Smooth muscle cell of the umbilical artery (primary cell): ENCODE data around the gene TFAP2D. TPM values are rescaled to one million over a fixed set of nuclear protein-coding genes. Genes with fewer than 3 reads are reported as not detected.

Source experiments
- total RNA-seq: library from RNA; depleted of rRNA; stranded (reverse); fragments of >200 nt; gene quantifications from 2 replicates; pipeline ENCODE4 v1.2.3, GENCODE V29; 2014

TFAP2D gene
- total RNA-seq = not detected in 2 replicates

GRCh38 chr6:50713226-50713625 lies at the start of gene TFAP2D:
TSS of gene TFAP2D (plus strand) at chr6:50713526. CDS start at chr6:50714056, 530 bp downstream.

DNA sequence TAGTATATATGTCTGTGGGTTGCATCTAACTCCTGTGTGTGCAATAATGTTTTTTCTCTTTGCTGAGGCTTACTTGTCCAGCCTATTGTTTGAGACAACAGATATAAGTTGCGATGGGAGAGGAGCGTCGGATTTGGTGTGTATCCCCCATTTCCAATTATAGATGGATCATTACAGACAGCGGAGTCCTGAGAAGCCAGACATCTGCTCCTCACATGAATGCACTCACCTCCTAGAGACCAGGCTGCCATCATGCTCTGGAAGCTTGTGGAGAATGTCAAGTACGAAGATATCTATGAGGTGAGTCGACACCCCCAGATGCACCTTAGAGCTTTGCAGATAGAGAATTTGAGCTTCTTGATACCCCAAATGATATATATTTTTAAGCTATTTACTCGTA lies 105.3 kb downstream of the TFAP2D start, which contains the start of gene TFAP2B:
TSS of gene TFAP2B (plus strand) at position 199 of the 400 bp plus-strand sequence. CDS start at position 220, 21 bp downstream.

Other genes starting within 250 kb of the TFAP2D start
- gene TFAP2B, start 105.3 kb downstream of the TFAP2D start, total RNA-seq = not detected in 2 replicates